KMS-11 (cell line): ENCODE results near the gene ABCA1.
"Not testable (repeated sequence)": the region's sequence is repeated elsewhere in the genome, so short reads cannot be mapped to it uniquely, and the experiment has no call there.

Experiments used
- H2AFZ ChIP-seq: fragments of 200-600 bp; sonication (generic); 2 replicates; pipeline ENCODE4 v1.6.1; 2016; ENCODE audit warnings: antibody characterized with exemption, mixed run types, low read depth
- H3K27ac ChIP-seq: fragments of 200-600 bp; sonication (generic); 2 replicates; pipeline ENCODE4 v1.6.1; 2016; ENCODE audit warnings: mild to moderate bottlenecking, mixed run types
- H3K27me3 ChIP-seq: fragments of 200-600 bp; sonication (generic); 2 replicates; pipeline ENCODE4 v1.6.1; 2017; ENCODE audit warnings: mild to moderate bottlenecking, low read depth, mixed run types, moderate library complexity; ENCODE audit not compliant: insufficient read depth
- H3K36me3 ChIP-seq: fragments of 200-600 bp; sonication (generic); 2 replicates; pipeline ENCODE4 v1.6.1; 2017; ENCODE audit warnings: mild to moderate bottlenecking, mixed run types; ENCODE audit not compliant: insufficient read depth
- H3K4me1 ChIP-seq: fragments of 200-600 bp; sonication (generic); 2 replicates; pipeline ENCODE4 v1.6.1; 2016; ENCODE audit warnings: mild to moderate bottlenecking, low read depth, mixed run types; ENCODE audit not compliant: poor library complexity, severe bottlenecking
- H3K4me2 ChIP-seq: fragments of 200-600 bp; sonication (generic); 2 replicates; pipeline ENCODE4 v1.7.0; 2016; ENCODE audit warnings: mild to moderate bottlenecking, mixed run types
- H3K4me3 ChIP-seq: fragments of 200-600 bp; sonication (generic); IDR thresholded peaks from 2 replicates; pipeline ENCODE4 v1.6.1; 2017; ENCODE audit warnings: low read depth, low read length, mixed read lengths; ENCODE audit not compliant: insufficient read depth
- H3K79me2 ChIP-seq: fragments of 200-600 bp; sonication (generic); 2 replicates; pipeline ENCODE4 v1.6.1; 2016; ENCODE audit warnings: low read depth, mixed run types; ENCODE audit not compliant: insufficient read depth
- H3K9ac ChIP-seq: fragments of 200-600 bp; sonication (generic); 2 replicates; pipeline ENCODE4 v1.6.1; 2016; ENCODE audit warnings: mild to moderate bottlenecking, mixed run types
- H4K20me1 ChIP-seq: fragments of 200-600 bp; sonication (generic); 2 replicates; pipeline ENCODE4 v1.6.1; 2016; ENCODE audit warnings: mild to moderate bottlenecking, mixed run types; ENCODE audit not compliant: insufficient read depth
- CTCF ChIP-seq: fragments of 200-600 bp; sonication (generic); conservative IDR thresholded peaks from 2 replicates; pipeline ENCODE4 v1.6.1; 2017; ENCODE audit warnings: low read depth, mild to moderate bottlenecking, antibody characterized with exemption, low read length, moderate library complexity, mixed read lengths

ABCA1 gene

DNA sequence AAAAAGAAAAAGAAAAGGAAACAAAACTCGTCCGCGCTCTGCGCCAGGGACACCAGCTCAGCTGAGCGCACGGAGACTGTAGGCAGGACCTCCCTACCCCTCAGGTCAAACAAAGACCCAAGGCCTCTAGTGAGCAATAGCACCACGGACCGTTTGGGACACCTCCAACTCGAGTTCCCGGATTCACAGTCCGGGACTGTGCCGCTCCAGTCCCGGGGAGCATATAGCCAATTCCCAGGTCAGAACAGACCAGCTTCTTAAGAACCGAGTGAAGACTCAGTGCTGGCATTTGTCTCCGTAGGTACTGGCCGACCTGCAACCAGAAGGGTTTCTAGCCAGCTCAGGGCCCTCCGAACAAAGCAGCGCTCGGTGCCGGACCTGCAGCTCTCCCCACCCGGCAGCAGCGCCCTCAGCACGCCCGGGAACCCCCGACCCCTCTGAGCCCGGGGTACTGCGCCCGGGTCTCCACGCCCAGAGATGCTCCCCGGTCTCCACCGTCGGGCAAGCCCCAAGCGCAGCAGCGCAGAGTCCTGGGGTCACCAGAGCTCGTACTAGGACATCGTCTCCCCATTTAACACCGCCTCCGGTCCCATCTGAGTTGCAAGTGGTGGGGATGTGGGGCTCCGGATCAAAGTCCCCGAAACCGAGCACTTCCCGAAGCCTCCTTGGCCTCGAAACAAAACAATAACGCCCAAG is 591 bp downstream of the ABCA1 start:
- Histone ChIP-seq H3K4me2 (peak overlapping the region; percentile 92), H3K27me3 (no peaks in the 10 kb centered on the region), H3K36me3 (no peaks in the 10 kb centered on the region), H3K27ac (peak overlapping the region; percentile 80), H2AFZ (peak overlapping the region; percentile 87), H3K9ac (peak overlapping the region; percentile 83), H3K4me3 (no peak overlapping the region), H4K20me1 (no peaks in the 10 kb centered on the region), H3K79me2 (peaks cover 44% of the 10 kb centered on the region), H3K4me1 (peaks cover 44% of the 10 kb centered on the region)
- no peak for TF ChIP-seq CTCF

DNA sequence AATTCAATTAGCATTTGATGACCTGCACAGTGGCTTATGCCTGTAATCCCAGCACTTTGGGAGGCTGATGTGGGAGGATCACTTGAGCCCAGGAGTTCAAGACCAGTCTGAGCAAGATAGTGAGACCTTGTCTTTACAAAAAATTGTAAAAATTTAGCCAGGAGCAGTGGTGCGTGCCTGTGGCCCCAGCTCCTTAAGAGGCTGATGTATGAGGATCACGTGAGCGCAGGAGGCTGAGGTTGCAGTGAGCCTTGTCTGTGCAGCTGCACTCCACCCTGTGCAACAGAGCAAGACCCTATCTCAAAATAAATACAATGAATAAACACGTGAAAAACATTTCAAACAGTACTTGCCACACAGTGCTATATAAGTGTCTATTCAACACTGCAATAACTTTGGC is 4.2 kb downstream of the ABCA1 start:
- Histone ChIP-seq H3K36me3 (no peaks in the 10 kb centered on the region), H3K4me1 (peaks cover 61% of the 10 kb centered on the region), H3K4me3 (no peak overlapping the region), H3K27me3 (no peaks in the 10 kb centered on the region), H4K20me1 (no peaks in the 10 kb centered on the region), H3K4me2 (peak overlapping the region; percentile 2; the same call in 1 of the 2 replicates), H2AFZ (no peak overlapping the region), H3K79me2 (peaks cover 80% of the 10 kb centered on the region), H3K9ac (no peak overlapping the region), H3K27ac (no peak overlapping the region)
- TF ChIP-seq CTCF: no peak

- H3K36me3 ChIP-seq: no peaks in the 10 kb centered on the region
- peaks cover 56% of the 10 kb centered on the region for H3K4me1 ChIP-seq
- no peak for TF ChIP-seq CTCF
- H3K27ac ChIP-seq: no peak overlapping the region
- no peak overlapping the region for H3K4me3 ChIP-seq
- H3K4me2 ChIP-seq: peak overlapping the region; percentile 2; the same call in 1 of the 2 replicates
- peaks cover 82% of the 10 kb centered on the region for H3K79me2 ChIP-seq
- no peak overlapping the region for H3K9ac ChIP-seq
- H4K20me1 ChIP-seq: no peaks in the 10 kb centered on the region
- H3K27me3 ChIP-seq: no peaks in the 10 kb centered on the region
- no peak overlapping the region for H2AFZ ChIP-seq
Measured at GRCh38 chr9:104923289-104923688, 4.7 kb downstream of the ABCA1 start.

DNA sequence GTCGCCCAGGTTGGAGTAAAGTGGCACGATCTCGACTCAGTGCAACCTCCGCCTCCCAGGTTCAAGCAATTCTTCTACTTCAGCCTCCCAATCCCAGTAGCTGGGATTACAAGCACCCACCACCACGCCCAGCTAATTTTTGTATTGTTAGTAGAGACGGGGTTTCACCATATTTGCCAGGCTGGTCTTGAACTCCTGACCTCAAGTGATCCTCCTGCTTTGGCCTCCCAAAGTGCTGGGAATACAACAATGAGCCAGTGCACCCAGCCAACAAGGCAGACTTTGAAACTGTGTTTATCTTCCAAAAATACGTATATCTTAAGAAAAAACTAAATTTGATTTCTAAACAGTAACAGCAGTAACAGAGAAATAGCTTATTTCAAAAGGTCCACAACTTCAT is 5.2 kb downstream of the ABCA1 start:
- H3K4me3 ChIP-seq, H4K20me1 ChIP-seq, H2AFZ ChIP-seq, H3K27ac ChIP-seq, H3K36me3 ChIP-seq, H3K27me3 ChIP-seq, H3K9ac ChIP-seq: not testable (repeated sequence)
- peaks cover 84% of the 10 kb centered on the region for H3K79me2 ChIP-seq
- peak overlapping the region; percentile 2; the same call in 1 of the 2 replicates for H3K4me2 ChIP-seq
- peaks cover 56% of the 10 kb centered on the region for H3K4me1 ChIP-seq

GRCh38 chr9:104921067-104921741 is 6.8 kb downstream of the ABCA1 start:
- H3K27ac ChIP-seq: peak overlapping the region; percentile 24; the same call in 1 of the 2 replicates
- H3K4me2 ChIP-seq: peak overlapping the region; percentile 96
- H4K20me1 ChIP-seq: no peaks in the 10 kb centered on the region
- no peak overlapping the region for H3K4me3 ChIP-seq
- TF ChIP-seq CTCF: no peak
- H3K9ac ChIP-seq: peak overlapping the region; percentile 5; the same call in 1 of the 2 replicates
- H3K27me3 ChIP-seq: no peaks in the 10 kb centered on the region
- peaks cover 86% of the 10 kb centered on the region for H3K79me2 ChIP-seq
- H3K4me1 ChIP-seq: peaks cover 56% of the 10 kb centered on the region
- H2AFZ ChIP-seq: no peak overlapping the region
- H3K36me3 ChIP-seq: no peaks in the 10 kb centered on the region
